Neural cell (in vitro differentiated cells): Measurements from ENCODE around the gene PLA2G6. TPM values are rescaled to one million over a fixed set of nuclear protein-coding genes. Genes with fewer than 3 reads are reported as not detected.

Experiments
- H2AFZ ChIP-seq: fragments of 200-600, 300-800 bp; sonication (generic), shearing (Covaris generic); 2 replicates; pipeline ENCODE4 v1.6.0; 2014; ENCODE audit warnings: low read depth, mild to moderate bottlenecking, antibody characterized with exemption, low read length, moderate library complexity
- H3F3A ChIP-seq: fragments of 200-600 bp; shearing (Covaris generic); 2 replicates; pipeline ENCODE4 v1.6.1; 2016; ENCODE audit warnings: mild to moderate bottlenecking, moderate library complexity, mixed read lengths, antibody characterized with exemption, low read length; ENCODE audit not compliant: insufficient read depth, poor library complexity, severe bottlenecking
- H3K27ac ChIP-seq: fragments of 200-600, 300-800 bp; sonication (generic), shearing (Covaris generic); 2 replicates; pipeline ENCODE4 v1.5.1; 2014; ENCODE audit warnings: mild to moderate bottlenecking, low read length, moderate library complexity
- H3K27me3 ChIP-seq: fragments of 300-800, 200-600 bp; sonication (generic), shearing (Covaris generic); 2 replicates; pipeline ENCODE4 v1.6.0; 2014; ENCODE audit warnings: mild to moderate bottlenecking, low read depth, low read length, moderate library complexity; ENCODE audit not compliant: insufficient read depth
- H3K36me3 ChIP-seq: fragments of 300-800, 200-600 bp; sonication (generic), shearing (Covaris generic); 2 replicates; pipeline ENCODE4 v1.5.1; 2014; ENCODE audit warnings: mild to moderate bottlenecking, antibody characterized with exemption, low read length, moderate library complexity; ENCODE audit not compliant: insufficient read depth
- H3K4me2 ChIP-seq: fragments of 300-800, 200-600 bp; sonication (generic), shearing (Covaris generic); 2 replicates; pipeline ENCODE4 v1.6.0; 2014; ENCODE audit warnings: mild to moderate bottlenecking, low read length
- H3K4me3 ChIP-seq: fragments of 300-800, 200-600 bp; sonication (generic), shearing (Covaris generic); 2 replicates; pipeline ENCODE4 v1.5.1; 2014; ENCODE audit warnings: mild to moderate bottlenecking, low read length, moderate library complexity
- H3K79me2 ChIP-seq: fragments of 200-600 bp; shearing (Covaris generic); replicated peaks from 2 replicates; pipeline ENCODE4 v1.6.0; 2014; ENCODE audit warnings: mild to moderate bottlenecking, low read length, moderate library complexity; ENCODE audit not compliant: insufficient read depth
- H3K9ac ChIP-seq: fragments of 300-800, 200-600 bp; sonication (generic), shearing (Covaris generic); 2 replicates; pipeline ENCODE4 v1.6.1; 2016; ENCODE audit warnings: mild to moderate bottlenecking, low read length, mixed read lengths
- H3K9me2 ChIP-seq: fragments of 200-600 bp; shearing (Covaris generic); 2 replicates; pipeline ENCODE4 v1.6.1; 2016; ENCODE audit warnings: mild to moderate bottlenecking, low read length, mixed read lengths; ENCODE audit not compliant: insufficient read depth
- H3K9me3 ChIP-seq: fragments of 200-600, 300-800 bp; sonication (generic), shearing (Covaris generic); 2 replicates; pipeline ENCODE4 v1.6.1; 2016; ENCODE audit warnings: mild to moderate bottlenecking, mixed run types, low read length, moderate library complexity, mixed read lengths
- H4K20me1 ChIP-seq: fragments of 200-600 bp; shearing (Covaris generic); 2 replicates; pipeline ENCODE4 v1.6.1; 2016; ENCODE audit warnings: mild to moderate bottlenecking, mixed run types; ENCODE audit not compliant: insufficient read depth
- EP300 ChIP-seq: fragments of 450-650 bp; conservative IDR thresholded peaks from 2 replicates; pipeline ENCODE4 v1.6.1; 2014; ENCODE audit warnings: antibody characterized with exemption, mild to moderate bottlenecking, moderate library complexity; ENCODE audit not compliant: poor library complexity, severe bottlenecking
- EZH2 ChIP-seq: fragments of 200-600, 300-800 bp; shearing (Covaris generic), sonication (generic); IDR thresholded peaks from 2 replicates; pipeline ENCODE4 v1.6.1; 2014; ENCODE audit warnings: antibody characterized with exemption, low read length, borderline replicate concordance, mild to moderate bottlenecking; ENCODE audit not compliant: insufficient read depth, poor library complexity, severe bottlenecking
- MXI1 ChIP-seq: fragments of 450-650 bp; conservative IDR thresholded peaks from 2 replicates; pipeline ENCODE4 v1.6.1; 2014; ENCODE audit warnings: antibody characterized with exemption, mild to moderate bottlenecking; ENCODE audit not compliant: poor library complexity, severe bottlenecking
- POLR2AphosphoS5 ChIP-seq: IDR thresholded peaks from 2 replicates; pipeline ENCODE4 v1.6.1; 2012
- RAD21 ChIP-seq: fragments of 450-650 bp; conservative IDR thresholded peaks from 2 replicates; pipeline ENCODE4 v1.6.1; 2014; ENCODE audit warnings: antibody characterized with exemption, mild to moderate bottlenecking, moderate library complexity
- SMC3 ChIP-seq: fragments of 450-650 bp; conservative IDR thresholded peaks from 2 replicates; pipeline ENCODE4 v1.6.1; 2014; ENCODE audit warnings: antibody characterized with exemption, mild to moderate bottlenecking, moderate library complexity; ENCODE audit not compliant: poor library complexity
- TAF1 ChIP-seq: IDR thresholded peaks from 2 replicates; pipeline ENCODE4 v1.6.1; 2012; ENCODE audit warnings: low read depth
- polyA plus RNA-seq: library from polyadenylated mRNA; depleted of rRNA; stranded (reverse); fragments of >200 nt; gene quantifications from 2 replicates; pipeline ENCODE4 v1.2.3, GENCODE V29; 2014
- TF ChIP-seq, protein P1 (sequence below): fragments of 450-650 bp; IDR thresholded peaks from 2 replicates; pipeline ENCODE4 v1.5.1; 2014; ENCODE audit warnings: antibody characterized with exemption, mild to moderate bottlenecking, moderate library complexity; ENCODE audit not compliant: poor library complexity, severe bottlenecking
- TF ChIP-seq, protein P2 (sequence below): IDR thresholded peaks from 2 replicates; pipeline ENCODE4 v1.6.1; 2012; ENCODE audit warnings: borderline replicate concordance

The PLA2G6 gene
- polyA plus RNA-seq, 1 donor from 2014 or later = 18.5 TPM

DNA sequence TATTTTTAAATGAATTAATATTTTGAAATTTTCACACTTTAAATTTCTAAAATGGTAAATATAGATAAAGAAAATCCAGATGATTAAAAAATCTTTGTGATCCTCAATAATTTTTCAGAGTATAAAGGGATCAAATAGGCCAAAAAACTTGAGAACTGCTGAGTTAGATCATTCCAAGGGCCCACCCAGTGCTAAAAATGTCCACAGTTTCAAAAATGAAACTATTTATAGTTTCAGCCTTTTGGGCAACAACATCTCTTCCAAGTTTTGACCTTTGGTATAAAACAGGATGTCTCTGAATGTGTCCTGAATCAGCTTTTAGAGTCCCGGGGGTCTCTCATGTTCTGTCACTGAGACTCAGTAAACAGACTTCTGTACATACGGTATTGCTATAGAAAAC is 50.2 kb downstream of the PLA2G6 start:
- TF ChIP-seq POLR2AphosphoS5 = no peak
- no peak for TF ChIP-seq EZH2
- no peak for TF ChIP-seq SMC3
- no peak for TF ChIP-seq MXI1
- TF ChIP-seq, protein P1, sequence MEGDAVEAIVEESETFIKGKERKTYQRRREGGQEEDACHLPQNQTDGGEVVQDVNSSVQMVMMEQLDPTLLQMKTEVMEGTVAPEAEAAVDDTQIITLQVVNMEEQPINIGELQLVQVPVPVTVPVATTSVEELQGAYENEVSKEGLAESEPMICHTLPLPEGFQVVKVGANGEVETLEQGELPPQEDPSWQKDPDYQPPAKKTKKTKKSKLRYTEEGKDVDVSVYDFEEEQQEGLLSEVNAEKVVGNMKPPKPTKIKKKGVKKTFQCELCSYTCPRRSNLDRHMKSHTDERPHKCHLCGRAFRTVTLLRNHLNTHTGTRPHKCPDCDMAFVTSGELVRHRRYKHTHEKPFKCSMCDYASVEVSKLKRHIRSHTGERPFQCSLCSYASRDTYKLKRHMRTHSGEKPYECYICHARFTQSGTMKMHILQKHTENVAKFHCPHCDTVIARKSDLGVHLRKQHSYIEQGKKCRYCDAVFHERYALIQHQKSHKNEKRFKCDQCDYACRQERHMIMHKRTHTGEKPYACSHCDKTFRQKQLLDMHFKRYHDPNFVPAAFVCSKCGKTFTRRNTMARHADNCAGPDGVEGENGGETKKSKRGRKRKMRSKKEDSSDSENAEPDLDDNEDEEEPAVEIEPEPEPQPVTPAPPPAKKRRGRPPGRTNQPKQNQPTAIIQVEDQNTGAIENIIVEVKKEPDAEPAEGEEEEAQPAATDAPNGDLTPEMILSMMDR = no peak
- TF ChIP-seq EP300 = no peak
- no peak for TF ChIP-seq TAF1
- TF ChIP-seq, protein P2, sequence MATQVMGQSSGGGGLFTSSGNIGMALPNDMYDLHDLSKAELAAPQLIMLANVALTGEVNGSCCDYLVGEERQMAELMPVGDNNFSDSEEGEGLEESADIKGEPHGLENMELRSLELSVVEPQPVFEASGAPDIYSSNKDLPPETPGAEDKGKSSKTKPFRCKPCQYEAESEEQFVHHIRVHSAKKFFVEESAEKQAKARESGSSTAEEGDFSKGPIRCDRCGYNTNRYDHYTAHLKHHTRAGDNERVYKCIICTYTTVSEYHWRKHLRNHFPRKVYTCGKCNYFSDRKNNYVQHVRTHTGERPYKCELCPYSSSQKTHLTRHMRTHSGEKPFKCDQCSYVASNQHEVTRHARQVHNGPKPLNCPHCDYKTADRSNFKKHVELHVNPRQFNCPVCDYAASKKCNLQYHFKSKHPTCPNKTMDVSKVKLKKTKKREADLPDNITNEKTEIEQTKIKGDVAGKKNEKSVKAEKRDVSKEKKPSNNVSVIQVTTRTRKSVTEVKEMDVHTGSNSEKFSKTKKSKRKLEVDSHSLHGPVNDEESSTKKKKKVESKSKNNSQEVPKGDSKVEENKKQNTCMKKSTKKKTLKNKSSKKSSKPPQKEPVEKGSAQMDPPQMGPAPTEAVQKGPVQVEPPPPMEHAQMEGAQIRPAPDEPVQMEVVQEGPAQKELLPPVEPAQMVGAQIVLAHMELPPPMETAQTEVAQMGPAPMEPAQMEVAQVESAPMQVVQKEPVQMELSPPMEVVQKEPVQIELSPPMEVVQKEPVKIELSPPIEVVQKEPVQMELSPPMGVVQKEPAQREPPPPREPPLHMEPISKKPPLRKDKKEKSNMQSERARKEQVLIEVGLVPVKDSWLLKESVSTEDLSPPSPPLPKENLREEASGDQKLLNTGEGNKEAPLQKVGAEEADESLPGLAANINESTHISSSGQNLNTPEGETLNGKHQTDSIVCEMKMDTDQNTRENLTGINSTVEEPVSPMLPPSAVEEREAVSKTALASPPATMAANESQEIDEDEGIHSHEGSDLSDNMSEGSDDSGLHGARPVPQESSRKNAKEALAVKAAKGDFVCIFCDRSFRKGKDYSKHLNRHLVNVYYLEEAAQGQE = no peak
- TF ChIP-seq RAD21 = no peak
- Histone ChIP-seq H3K27ac (no peak overlapping the region), H3K4me3 (no peak overlapping the region), H3K36me3 (no peaks in the 10 kb centered on the region), H3K4me2 (no peak overlapping the region), H3K27me3 (no peaks in the 10 kb centered on the region), H3K9me2 (no peaks in the 10 kb centered on the region), H3K9ac (no peak overlapping the region), H3K9me3 (no peaks in the 10 kb centered on the region), H3F3A (no peaks in the 10 kb centered on the region), H2AFZ (no peak overlapping the region), H4K20me1 (no peaks in the 10 kb centered on the region), H3K79me2 (no peaks in the 10 kb centered on the region)

GRCh38 chr22:38129856-38130255 is 51.8 kb downstream of the PLA2G6 start:
- H3K36me3 ChIP-seq = no peaks in the 10 kb centered on the region

More at GRCh38 chr22:38129856-38130255, 51.8 kb downstream of the PLA2G6 start:
- Histone ChIP-seq H4K20me1 (no peaks in the 10 kb centered on the region), H3K79me2 (no peaks in the 10 kb centered on the region), H3K27me3 (no peaks in the 10 kb centered on the region), H3F3A (no peaks in the 10 kb centered on the region), H3K4me2 (no peak overlapping the region), H2AFZ (no peak overlapping the region), H3K4me3 (no peak overlapping the region), H3K9me2 (no peaks in the 10 kb centered on the region), H3K27ac (no peak overlapping the region), H3K9me3 (no peaks in the 10 kb centered on the region), H3K9ac (no peak overlapping the region)
- TF ChIP-seq, protein P1 = no peak
- TF ChIP-seq TAF1 = no peak
- no peak for TF ChIP-seq EZH2
- TF ChIP-seq POLR2AphosphoS5 = no peak
- TF ChIP-seq SMC3 = no peak
- no peak for TF ChIP-seq EP300
- no peak for TF ChIP-seq RAD21
- no peak for TF ChIP-seq MXI1
- TF ChIP-seq, protein P2 = no peak
